Trophoblast cell (in vitro differentiated cells and primary cell): ENCODE results near the gene FAM186B.

Experiments
- DNase-seq, 2 donors: peaks; one replicate each; pipeline ENCODE4 v3.0.0-alpha.2; 2016
- H2AFZ ChIP-seq: 2 replicates; pipeline ENCODE4 v1.6.1; 2013; ENCODE audit warnings: low read length, moderate library complexity, mild to moderate bottlenecking; ENCODE audit not compliant: insufficient read depth, poor library complexity
- H2AK5ac ChIP-seq: 2 replicates; pipeline ENCODE4 v1.6.1; 2013; ENCODE audit warnings: mild to moderate bottlenecking, low read length
- H2BK120ac ChIP-seq: 2 replicates; pipeline ENCODE4 v1.6.1; 2013; ENCODE audit warnings: low read length, mild to moderate bottlenecking, moderate library complexity; ENCODE audit not compliant: insufficient read depth, poor library complexity
- H2BK12ac ChIP-seq: 2 replicates; pipeline ENCODE4 v1.6.1; 2013; ENCODE audit warnings: mild to moderate bottlenecking, low read length, moderate library complexity
- H2BK5ac ChIP-seq: 2 replicates; pipeline ENCODE4 v1.6.1; 2013; ENCODE audit warnings: low read length, low read depth, moderate library complexity, mild to moderate bottlenecking; ENCODE audit not compliant: poor library complexity
- H3K14ac ChIP-seq: 2 replicates; pipeline ENCODE4 v1.6.1; 2013; ENCODE audit warnings: mild to moderate bottlenecking, low read length
- H3K18ac ChIP-seq: 2 replicates; pipeline ENCODE4 v1.6.1; 2013; ENCODE audit warnings: mild to moderate bottlenecking, low read length
- H3K23ac ChIP-seq: 2 replicates; pipeline ENCODE4 v1.6.1; 2013; ENCODE audit warnings: low read length
- H3K27ac ChIP-seq: 2 replicates; pipeline ENCODE4 v1.5.1; 2013; ENCODE audit warnings: low read depth, mild to moderate bottlenecking, inconsistent platforms, low read length, moderate library complexity
- H3K27me3 ChIP-seq: 2 replicates; pipeline ENCODE4 v1.6.1; 2013; ENCODE audit warnings: inconsistent platforms, mild to moderate bottlenecking, low read length, moderate library complexity; ENCODE audit not compliant: insufficient read depth
- H3K36me3 ChIP-seq, 2 experiments: 1 replicate in 1 of 2; 2 replicates in 1 of 2; pipeline ENCODE4 v1.6.1; 2013; ENCODE audit warnings: low read length in 2 of 2, mild to moderate bottlenecking in 2 of 2, moderate library complexity in 1 of 2; ENCODE audit not compliant: insufficient read depth in 2 of 2, control insufficient read depth in 1 of 2
- H3K4ac ChIP-seq: 2 replicates; pipeline ENCODE4 v1.6.1; 2013; ENCODE audit warnings: low read depth, mild to moderate bottlenecking, low read length, moderate library complexity
- H3K4me1 ChIP-seq, 2 experiments: 1 replicate in 1 of 2; 2 replicates in 1 of 2; pipeline ENCODE4 v1.6.1; 2013; ENCODE audit warnings: low read length in 2 of 2, mild to moderate bottlenecking in 2 of 2, moderate library complexity in 1 of 2; ENCODE audit not compliant: insufficient read depth in 2 of 2, control insufficient read depth in 1 of 2
- H3K4me2 ChIP-seq: 2 replicates; pipeline ENCODE4 v1.6.1; 2013; ENCODE audit warnings: inconsistent platforms, mild to moderate bottlenecking, low read length, moderate library complexity
- H3K4me3 ChIP-seq: 2 replicates; pipeline ENCODE4 v1.5.1; 2013; ENCODE audit warnings: mild to moderate bottlenecking, low read depth, low read length, inconsistent platforms
- H3K79me1 ChIP-seq: one replicate; pipeline ENCODE4 v1.6.1; 2013; ENCODE audit warnings: low read length
- H3K79me2 ChIP-seq: 2 replicates; pipeline ENCODE4 v1.6.1; 2013; ENCODE audit warnings: low read length, mild to moderate bottlenecking; ENCODE audit not compliant: control insufficient read depth, insufficient read depth, poor library complexity
- H3K9ac ChIP-seq: 2 replicates; pipeline ENCODE4 v1.6.1; 2013; ENCODE audit warnings: mild to moderate bottlenecking, low read length
- H3K9me3 ChIP-seq: 2 replicates; pipeline ENCODE4 v1.6.1; 2013; ENCODE audit warnings: low read depth, mild to moderate bottlenecking, control low read depth, inconsistent platforms, low read length; ENCODE audit not compliant: insufficient read depth
- H4K12ac ChIP-seq: 2 replicates; pipeline ENCODE4 v1.6.1; 2013; ENCODE audit warnings: low read depth, mild to moderate bottlenecking, low read length, moderate library complexity
- H4K8ac ChIP-seq: 2 replicates; pipeline ENCODE4 v1.6.1; 2013; ENCODE audit warnings: low read depth, mild to moderate bottlenecking, low read length, moderate library complexity
- H4K91ac ChIP-seq: one replicate; pipeline ENCODE4 v1.6.1; 2013; ENCODE audit warnings: low read depth, mild to moderate bottlenecking, low read length, moderate library complexity
- WGBS: extraction: QIAGEN DNeasy Blood & Tissue Kit; methylation state at CpG from one replicate; pipeline ENCODE4 v1.1.7; 2013; ENCODE audit warnings: missing lambda C conversion rate; ENCODE audit not compliant: insufficient read length, insufficient coverage; ENCODE audit errors: extremely low coverage; 5-methylcytosine and 5-hydroxymethylcytosine counted together

FAM186B gene

DNA sequence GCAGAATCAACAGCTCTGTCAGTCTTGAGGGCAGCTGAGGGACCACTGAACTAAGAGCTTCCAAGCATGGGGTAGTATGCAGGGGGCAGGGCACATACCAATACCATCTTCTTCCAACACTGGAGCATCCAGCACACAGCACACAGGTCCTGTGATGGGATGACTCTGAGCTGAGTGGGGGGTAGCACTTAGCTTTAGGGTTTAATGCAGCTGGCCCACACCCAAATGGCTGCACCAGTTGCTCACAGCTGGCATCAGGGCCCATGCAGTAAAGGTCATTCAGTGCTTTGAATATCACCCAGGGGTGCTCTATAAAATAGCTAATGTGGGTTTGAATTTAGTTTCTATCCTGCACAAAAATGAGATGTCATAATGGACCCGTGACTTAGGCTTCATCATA lies 1.7 kb downstream of the FAM186B start:
- H2BK5ac ChIP-seq = no peak overlapping the region
- H2BK120ac ChIP-seq = no peak overlapping the region
- H3K4me2 ChIP-seq = no peak overlapping the region
- no peak overlapping the region for H4K12ac ChIP-seq
- no peak overlapping the region for H4K91ac ChIP-seq
- H3K27me3 ChIP-seq = no peaks in the 10 kb centered on the region
- H3K9me3 ChIP-seq = peaks cover 4% of the 10 kb centered on the region
- no peak overlapping the region for H3K23ac ChIP-seq
- no peak overlapping the region for H2BK12ac ChIP-seq
- no peak for DNase-seq
- no peak overlapping the region for H3K9ac ChIP-seq
- no peaks in the 10 kb centered on the region for H3K79me2 ChIP-seq
- no peak overlapping the region for H3K14ac ChIP-seq
- no peak overlapping the region for H2AFZ ChIP-seq
- H3K79me1 ChIP-seq = no peaks in the 10 kb centered on the region
- H2AK5ac ChIP-seq = no peak overlapping the region
- WGBS = no CpG with 5 or more reads among the region's 1 CpG
- no peak overlapping the region for H3K18ac ChIP-seq
- no peak overlapping the region for H3K4me3 ChIP-seq
- H3K4me1 ChIP-seq = no peaks in the 10 kb centered on the region
- H3K36me3 ChIP-seq = no peaks in the 10 kb centered on the region
- no peak overlapping the region for H3K27ac ChIP-seq
- H3K4ac ChIP-seq = no peak overlapping the region
- H4K8ac ChIP-seq = no peak overlapping the region

DNA sequence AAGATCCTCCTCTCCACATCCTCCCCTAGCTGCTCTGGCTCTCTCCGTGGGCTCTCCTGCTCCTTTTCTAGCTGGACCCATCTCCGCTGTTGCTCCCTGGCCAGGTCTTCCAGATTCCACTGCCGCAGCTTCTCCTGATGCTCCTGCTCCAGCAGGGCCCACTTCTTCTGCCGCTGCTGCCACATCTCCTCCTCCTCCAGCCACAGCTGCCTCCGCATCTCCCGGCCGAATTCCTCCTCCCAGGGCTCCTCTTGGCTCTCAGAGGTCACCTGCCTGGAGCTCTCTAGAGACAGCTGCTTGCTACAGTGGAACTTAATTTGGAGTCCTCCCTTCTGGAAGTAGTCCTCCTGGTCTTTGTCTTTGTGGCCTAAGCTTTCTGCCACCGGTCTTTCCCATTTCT lies 5.5 kb downstream of the FAM186B start:
- WGBS = no CpG with 5 or more reads among the region's 8 CpGs
- no peak overlapping the region for H2BK120ac ChIP-seq

GRCh38 chr12:49598527-49598926 lies 6.9 kb downstream of the FAM186B start:
- Histone ChIP-seq H3K4me2 (no peak overlapping the region), H4K8ac (no peak overlapping the region), H3K4me1 (no peaks in the 10 kb centered on the region), H4K12ac (no peak overlapping the region), H3K79me1 (no peaks in the 10 kb centered on the region), H2AFZ (no peak overlapping the region), H3K4me3 (no peak overlapping the region), H2BK12ac (no peak overlapping the region), H2BK5ac (no peak overlapping the region), H3K18ac (no peak overlapping the region), H3K27ac (no peak overlapping the region), H4K91ac (no peak overlapping the region), H2AK5ac (no peak overlapping the region), H3K14ac (no peak overlapping the region), H3K4ac (no peak overlapping the region), H3K36me3 (no peaks in the 10 kb centered on the region), H3K9ac (no peak overlapping the region), H2BK120ac (no peak overlapping the region), H3K9me3 (peaks cover 4% of the 10 kb centered on the region), H3K27me3 (no peaks in the 10 kb centered on the region), H3K79me2 (no peaks in the 10 kb centered on the region), H3K23ac (no peak overlapping the region)
- DNase-seq = no peak
- WGBS = no CpG with 5 or more reads among the region's 10 CpGs

More for the DNA sequence above, 5.5 kb downstream of the FAM186B start:
- Histone ChIP-seq H4K12ac (no peak overlapping the region), H2BK5ac (no peak overlapping the region), H4K8ac (no peak overlapping the region), H3K18ac (no peak overlapping the region), H3K27ac (no peak overlapping the region), H3K14ac (no peak overlapping the region), H3K4ac (no peak overlapping the region), H3K23ac (no peak overlapping the region), H3K4me1 (no peaks in the 10 kb centered on the region), H3K4me2 (no peak overlapping the region), H3K4me3 (no peak overlapping the region), H3K9ac (no peak overlapping the region), H3K27me3 (no peaks in the 10 kb centered on the region), H2AFZ (no peak overlapping the region), H2AK5ac (no peak overlapping the region), H4K91ac (no peak overlapping the region), H2BK12ac (no peak overlapping the region), H3K79me1 (no peaks in the 10 kb centered on the region), H3K9me3 (peaks cover 4% of the 10 kb centered on the region), H3K36me3 (no peaks in the 10 kb centered on the region), H3K79me2 (no peaks in the 10 kb centered on the region)
- DNase-seq = no peak

- Histone ChIP-seq H3K79me2 (no peaks in the 10 kb centered on the region), H2AFZ (no peak overlapping the region), H4K12ac (no peak overlapping the region), H3K27me3 (no peaks in the 10 kb centered on the region), H3K18ac (no peak overlapping the region), H2BK12ac (no peak overlapping the region), H3K14ac (no peak overlapping the region), H3K27ac (no peak overlapping the region), H3K4ac (no peak overlapping the region), H3K4me1 (no peaks in the 10 kb centered on the region), H3K79me1 (no peaks in the 10 kb centered on the region), H4K8ac (no peak overlapping the region), H3K4me2 (no peak overlapping the region), H3K36me3 (peaks cover 0 to 4% of the 10 kb centered on the region in 2 experiments), H3K4me3 (no peak overlapping the region), H3K9me3 (no peaks in the 10 kb centered on the region), H3K9ac (no peak overlapping the region), H3K23ac (no peak overlapping the region), H2BK120ac (no peak overlapping the region), H4K91ac (no peak overlapping the region), H2AK5ac (no peak overlapping the region), H2BK5ac (no peak overlapping the region)
- DNase-seq = no peak
- WGBS = no CpG with 5 or more reads among the region's 4 CpGs
Measured at GRCh38 chr12:49588721-49589516, 16.5 kb downstream of the FAM186B start.
